Transverse colon (tissue), 4 donors: ENCODE data around the gene TBC1D9B.

ENCODE experiments used
- EP300 ChIP-seq: sonication (generic); formaldehyde crosslinking; IDR thresholded peaks from one replicate; pipeline ENCODE4 v1.6.1; 2017; ENCODE audit warnings: antibody characterized with exemption, low read depth
- POLR2A ChIP-seq: fragments of 450-650 bp; IDR thresholded peaks from one replicate; pipeline ENCODE4 v1.6.1; 2016; ENCODE audit warnings: antibody characterized with exemption, mild to moderate bottlenecking, moderate library complexity
- POLR2AphosphoS5 ChIP-seq, 3 donors: sonication (generic); formaldehyde crosslinking; IDR thresholded peaks; one replicate each; pipeline ENCODE4 v1.6.1; 2016; ENCODE audit warnings: antibody characterized with exemption in 3 of 3
- TF ChIP-seq, protein P1 (sequence below), 5 experiments: fragments of 200-600 bp in 3 of 5; fragments of 450-650 bp in 2 of 5; sonication (generic) in 3 of 5; IDR thresholded peaks; 1 replicate in 2 of 5; 2 replicates in 3 of 5; pipeline ENCODE4 v1.5.1; 2016 to 2017; ENCODE audit warnings: antibody characterized with exemption in 5 of 5, inconsistent platforms in 3 of 5, mild to moderate bottlenecking in 2 of 5, moderate library complexity in 1 of 5

DNA sequence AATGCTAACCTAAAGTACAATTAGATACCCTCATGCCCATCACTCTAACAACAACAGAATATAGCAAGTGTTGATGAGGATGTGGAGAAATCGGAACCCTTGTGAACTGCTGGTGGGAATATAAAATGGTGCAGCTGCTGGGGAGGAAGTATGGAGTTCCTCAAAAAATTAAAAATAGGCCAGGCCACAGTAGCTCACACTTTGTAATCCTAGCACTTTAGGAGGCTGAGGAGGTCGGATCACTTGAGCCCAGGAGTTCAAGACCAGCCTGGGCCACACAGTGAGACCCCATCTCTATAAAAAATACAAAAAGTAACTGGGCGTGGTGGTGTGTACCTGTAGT, 31.1 kb downstream of the TBC1D9B start:
- no peak for TF ChIP-seq POLR2A
- TF ChIP-seq, protein P1, sequence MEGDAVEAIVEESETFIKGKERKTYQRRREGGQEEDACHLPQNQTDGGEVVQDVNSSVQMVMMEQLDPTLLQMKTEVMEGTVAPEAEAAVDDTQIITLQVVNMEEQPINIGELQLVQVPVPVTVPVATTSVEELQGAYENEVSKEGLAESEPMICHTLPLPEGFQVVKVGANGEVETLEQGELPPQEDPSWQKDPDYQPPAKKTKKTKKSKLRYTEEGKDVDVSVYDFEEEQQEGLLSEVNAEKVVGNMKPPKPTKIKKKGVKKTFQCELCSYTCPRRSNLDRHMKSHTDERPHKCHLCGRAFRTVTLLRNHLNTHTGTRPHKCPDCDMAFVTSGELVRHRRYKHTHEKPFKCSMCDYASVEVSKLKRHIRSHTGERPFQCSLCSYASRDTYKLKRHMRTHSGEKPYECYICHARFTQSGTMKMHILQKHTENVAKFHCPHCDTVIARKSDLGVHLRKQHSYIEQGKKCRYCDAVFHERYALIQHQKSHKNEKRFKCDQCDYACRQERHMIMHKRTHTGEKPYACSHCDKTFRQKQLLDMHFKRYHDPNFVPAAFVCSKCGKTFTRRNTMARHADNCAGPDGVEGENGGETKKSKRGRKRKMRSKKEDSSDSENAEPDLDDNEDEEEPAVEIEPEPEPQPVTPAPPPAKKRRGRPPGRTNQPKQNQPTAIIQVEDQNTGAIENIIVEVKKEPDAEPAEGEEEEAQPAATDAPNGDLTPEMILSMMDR (IDR thresholded peaks at IDR 0.05), result no peak
- no peak for TF ChIP-seq EP300
- TF ChIP-seq POLR2AphosphoS5 (IDR thresholded peaks at IDR 0.05), result no peak
